HG02840 (cell line): ENCODE measurements around the gene LRMDA.

ENCODE experiments used
- ATAC-seq: cut with Tn5 transposase; IDR thresholded peaks from one replicate; pipeline ENCODE4 v1.9.1; 2021; ENCODE audit warnings: mild to moderate bottlenecking, moderate library complexity, moderate number of reproducible peaks; ENCODE audit not compliant: unreplicated experiment, low FRiP score

The LRMDA gene

GRCh38 chr10:75441682-75442081 lies 10.3 kb downstream of the LRMDA start:
- no peak for ATAC-seq

GRCh38 chr10:75443362-75443761 lies 11.9 kb downstream of the LRMDA start:
- ATAC-seq: no peak

- no peak for ATAC-seq
These were observed 13.5 kb downstream of the LRMDA start for GRCh38 chr10:75444781-75445386.

GRCh38 chr10:75446508-75446907 lies 15.1 kb downstream of the LRMDA start:
- no peak for ATAC-seq

- ATAC-seq: no peak
These were observed 16.7 kb downstream of the LRMDA start for GRCh38 chr10:75448166-75448565.

- no peak for ATAC-seq
These were observed 18.1 kb downstream of the LRMDA start for GRCh38 chr10:75449382-75450074.

- no peak for ATAC-seq
These were observed 18.6 kb downstream of the LRMDA start for GRCh38 chr10:75450075-75450445.

- ATAC-seq: no peak
These were observed 19.5 kb downstream of the LRMDA start for GRCh38 chr10:75450644-75451640.

GRCh38 chr10:75451831-75452230 lies 20.4 kb downstream of the LRMDA start:
- ATAC-seq: no peak

GRCh38 chr10:75452997-75453396 lies 21.6 kb downstream of the LRMDA start:
- no peak for ATAC-seq

- no peak for ATAC-seq
These were observed 24.7 kb downstream of the LRMDA start for GRCh38 chr10:75456122-75456521.

GRCh38 chr10:75460059-75460458 lies 28.6 kb downstream of the LRMDA start:
- ATAC-seq: no peak

GRCh38 chr10:75461672-75462649 lies 30.5 kb downstream of the LRMDA start:
- ATAC-seq: no peak

- no peak for ATAC-seq
These were observed 31.4 kb downstream of the LRMDA start for GRCh38 chr10:75462865-75463264.

- no peak for ATAC-seq
These were observed 33.3 kb downstream of the LRMDA start for GRCh38 chr10:75464478-75465449.

- ATAC-seq: no peak
These were observed 34.0 kb downstream of the LRMDA start for GRCh38 chr10:75465450-75465827.

- ATAC-seq: no peak
These were observed 34.6 kb downstream of the LRMDA start for GRCh38 chr10:75466001-75466400.

- ATAC-seq: no peak
These were observed 35.5 kb downstream of the LRMDA start for GRCh38 chr10:75466886-75467285.

- no peak for ATAC-seq
These were observed 37.2 kb downstream of the LRMDA start for GRCh38 chr10:75468612-75469005.
